Measurements from ENCODE around the gene SYDE2.

Gene SYDE2

GRCh38 chr1:85198864-85199263, 2.0 kb downstream of the SYDE2 start:
- TF ChIP-seq REST (IDR thresholded peaks at IDR 0.05; ENCODE audit: insufficient read depth in 1 of 2, low read depth in 2 of 2, low read length in 2 of 2) (no peak), TAF1 (IDR thresholded peaks at IDR 0.05; ENCODE audit: borderline replicate concordance, insufficient read depth, low read length) (no peak), SIN3A (IDR thresholded peaks at IDR 0.05; ENCODE audit: borderline replicate concordance, insufficient read depth, low read length) (no peak), FOXP2 (optimal IDR thresholded peaks at IDR 0.05; ENCODE audit: borderline replicate concordance, extremely low read depth, extremely low read length, insufficient read depth) (no peak), POLR2AphosphoS5 (IDR thresholded peaks at IDR 0.05; ENCODE audit: low read depth, low read length) (no peak)

- no peak for TF ChIP-seq REST (IDR thresholded peaks at IDR 0.05; ENCODE audit: insufficient read depth in 1 of 2, low read depth in 2 of 2, low read length in 2 of 2)
- TF ChIP-seq POLR2AphosphoS5 (IDR thresholded peaks at IDR 0.05; ENCODE audit: low read depth, low read length) = no peak
- TF ChIP-seq SIN3A (IDR thresholded peaks at IDR 0.05; ENCODE audit: borderline replicate concordance, insufficient read depth, low read length) = no peak
- TF ChIP-seq TAF1 (IDR thresholded peaks at IDR 0.05; ENCODE audit: borderline replicate concordance, insufficient read depth, low read length) = no peak
- TF ChIP-seq FOXP2 (optimal IDR thresholded peaks at IDR 0.05; ENCODE audit: borderline replicate concordance, extremely low read depth, extremely low read length, insufficient read depth) = no peak
Measured at GRCh38 chr1:85196358-85196757, 4.5 kb downstream of the SYDE2 start.

- no peak for TF ChIP-seq POLR2AphosphoS5 (IDR thresholded peaks at IDR 0.05; ENCODE audit: low read depth, low read length)
- no peak for TF ChIP-seq REST (IDR thresholded peaks at IDR 0.05; ENCODE audit: insufficient read depth in 1 of 2, low read depth in 2 of 2, low read length in 2 of 2)
- TF ChIP-seq SIN3A (IDR thresholded peaks at IDR 0.05; ENCODE audit: borderline replicate concordance, insufficient read depth, low read length) = no peak
- TF ChIP-seq TAF1 (IDR thresholded peaks at IDR 0.05; ENCODE audit: borderline replicate concordance, insufficient read depth, low read length) = no peak
- TF ChIP-seq FOXP2 (optimal IDR thresholded peaks at IDR 0.05; ENCODE audit: borderline replicate concordance, extremely low read depth, extremely low read length, insufficient read depth) = no peak
Measured at GRCh38 chr1:85195703-85196102, 5.1 kb downstream of the SYDE2 start.

GRCh38 chr1:85189120-85189519, 11.7 kb downstream of the SYDE2 start:
- TF ChIP-seq REST (IDR thresholded peaks at IDR 0.05; ENCODE audit: insufficient read depth in 1 of 2, low read depth in 2 of 2, low read length in 2 of 2) (no peak), TAF1 (IDR thresholded peaks at IDR 0.05; ENCODE audit: borderline replicate concordance, insufficient read depth, low read length) (no peak)

- TF ChIP-seq FOXP2 (optimal IDR thresholded peaks at IDR 0.05; ENCODE audit: borderline replicate concordance, extremely low read depth, extremely low read length, insufficient read depth) (no peak), REST (IDR thresholded peaks at IDR 0.05; ENCODE audit: insufficient read depth in 1 of 2, low read depth in 2 of 2, low read length in 2 of 2) (no peak), POLR2AphosphoS5 (IDR thresholded peaks at IDR 0.05; ENCODE audit: low read depth, low read length) (no peak), TAF1 (IDR thresholded peaks at IDR 0.05; ENCODE audit: borderline replicate concordance, insufficient read depth, low read length) (no peak), SIN3A (IDR thresholded peaks at IDR 0.05; ENCODE audit: borderline replicate concordance, insufficient read depth, low read length) (no peak)
Measured at GRCh38 chr1:85188530-85188929, 12.3 kb downstream of the SYDE2 start.
